Ascending aorta (tissue), 2 donors: ENCODE measurements around the gene PDK2. TPM values are rescaled to one million over a fixed set of nuclear protein-coding genes. Genes with fewer than 3 reads are reported as not detected.
A peak's percentile ranks its signal among the peaks of the same experiment; 100 is the strongest.

Experiments used
- DNase-seq, 2 donors: peaks; one replicate each; pipeline ENCODE4 v3.0.0-alpha.2; 2019; ENCODE audit warnings: low spot score in 2 of 2
- H3K27ac ChIP-seq, 2 donors: fragments of 200-600 bp; sonication (generic); one replicate each; pipeline ENCODE4 v1.5.1; 2016 to 2017; ENCODE audit warnings: mild to moderate bottlenecking in 1 of 2
- H3K27me3 ChIP-seq: fragments of 200-600 bp; sonication (generic); one replicate; pipeline ENCODE4 v1.5.1; 2017
- H3K36me3 ChIP-seq, 2 donors: fragments of 200-600 bp; sonication (generic); one replicate each; pipeline ENCODE4 v1.5.1; 2016
- H3K4me1 ChIP-seq, 2 donors: fragments of 200-600 bp; sonication (generic); one replicate each; pipeline ENCODE4 v1.5.1; 2016 to 2017; ENCODE audit warnings: mild to moderate bottlenecking in 1 of 2
- H3K4me3 ChIP-seq, 2 donors: fragments of 200-600 bp; sonication (generic); one replicate each; pipeline ENCODE4 v1.5.1; 2016 to 2017; ENCODE audit warnings: mild to moderate bottlenecking in 1 of 2
- H3K9me3 ChIP-seq, 2 donors: fragments of 200-600 bp; sonication (generic); one replicate each; pipeline ENCODE4 v1.5.1; 2016
- intact Hi-C: fragments of 100-400 bp; cut with DNase I; formaldehyde crosslinking; loops from one replicate; pipeline ENCODE4 v1.15.1; 2023
- total RNA-seq: library from RNA; depleted of rRNA; stranded (reverse); fragments of >200 nt; gene quantifications from one replicate; pipeline ENCODE4 v1.1.0, GENCODE V29; 2016
- TF ChIP-seq, protein P1 (sequence below), 3 experiments: fragments of 200-600 bp in 2 of 3; fragments of 450-650 bp in 1 of 3; sonication (generic) in 2 of 3; IDR thresholded peaks; one replicate each; pipeline ENCODE4 v1.5.1; 2016 to 2019; ENCODE audit warnings: antibody characterized with exemption in 3 of 3, mild to moderate bottlenecking in 1 of 3, moderate library complexity in 1 of 3

Gene PDK2
- total RNA-seq, 1 donor from 2014 or later, result 73.5 TPM

DNA sequence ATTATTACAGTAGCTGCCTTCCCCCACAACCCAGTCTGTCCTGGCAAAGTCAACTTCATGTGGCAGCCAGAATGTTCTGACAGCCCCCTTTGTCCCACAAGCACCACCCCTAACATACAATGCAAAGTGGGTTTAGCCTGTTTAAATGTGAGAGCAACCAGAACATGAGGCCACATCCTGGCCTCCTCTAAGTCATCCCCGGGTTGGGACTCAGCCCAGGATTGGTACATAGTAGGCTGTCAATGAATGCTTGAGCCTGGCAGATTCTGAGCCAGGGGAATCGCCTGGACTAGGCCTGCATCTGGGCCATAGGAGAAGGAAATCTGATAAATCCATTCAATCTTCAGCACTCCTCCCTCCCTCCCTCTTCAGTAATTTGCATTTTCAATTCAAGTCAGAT is 43.5 kb upstream of the PDK2 start:
- intact Hi-C loops, result no loop called here
- no peak for DNase-seq
- Histone ChIP-seq H3K36me3 (no peaks in the 10 kb centered on the region), H3K27me3 (no peaks in the 10 kb centered on the region), H3K4me1 (peaks cover 6 to 27% of the 10 kb centered on the region in 2 donors), H3K4me3 (no peak overlapping the region), H3K27ac (peak overlapping the region in 1 of 2 donors; percentile 16), H3K9me3 (no peaks in the 10 kb centered on the region)
- TF ChIP-seq, protein P1, sequence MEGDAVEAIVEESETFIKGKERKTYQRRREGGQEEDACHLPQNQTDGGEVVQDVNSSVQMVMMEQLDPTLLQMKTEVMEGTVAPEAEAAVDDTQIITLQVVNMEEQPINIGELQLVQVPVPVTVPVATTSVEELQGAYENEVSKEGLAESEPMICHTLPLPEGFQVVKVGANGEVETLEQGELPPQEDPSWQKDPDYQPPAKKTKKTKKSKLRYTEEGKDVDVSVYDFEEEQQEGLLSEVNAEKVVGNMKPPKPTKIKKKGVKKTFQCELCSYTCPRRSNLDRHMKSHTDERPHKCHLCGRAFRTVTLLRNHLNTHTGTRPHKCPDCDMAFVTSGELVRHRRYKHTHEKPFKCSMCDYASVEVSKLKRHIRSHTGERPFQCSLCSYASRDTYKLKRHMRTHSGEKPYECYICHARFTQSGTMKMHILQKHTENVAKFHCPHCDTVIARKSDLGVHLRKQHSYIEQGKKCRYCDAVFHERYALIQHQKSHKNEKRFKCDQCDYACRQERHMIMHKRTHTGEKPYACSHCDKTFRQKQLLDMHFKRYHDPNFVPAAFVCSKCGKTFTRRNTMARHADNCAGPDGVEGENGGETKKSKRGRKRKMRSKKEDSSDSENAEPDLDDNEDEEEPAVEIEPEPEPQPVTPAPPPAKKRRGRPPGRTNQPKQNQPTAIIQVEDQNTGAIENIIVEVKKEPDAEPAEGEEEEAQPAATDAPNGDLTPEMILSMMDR (IDR thresholded peaks at IDR 0.05), result no peak

DNA sequence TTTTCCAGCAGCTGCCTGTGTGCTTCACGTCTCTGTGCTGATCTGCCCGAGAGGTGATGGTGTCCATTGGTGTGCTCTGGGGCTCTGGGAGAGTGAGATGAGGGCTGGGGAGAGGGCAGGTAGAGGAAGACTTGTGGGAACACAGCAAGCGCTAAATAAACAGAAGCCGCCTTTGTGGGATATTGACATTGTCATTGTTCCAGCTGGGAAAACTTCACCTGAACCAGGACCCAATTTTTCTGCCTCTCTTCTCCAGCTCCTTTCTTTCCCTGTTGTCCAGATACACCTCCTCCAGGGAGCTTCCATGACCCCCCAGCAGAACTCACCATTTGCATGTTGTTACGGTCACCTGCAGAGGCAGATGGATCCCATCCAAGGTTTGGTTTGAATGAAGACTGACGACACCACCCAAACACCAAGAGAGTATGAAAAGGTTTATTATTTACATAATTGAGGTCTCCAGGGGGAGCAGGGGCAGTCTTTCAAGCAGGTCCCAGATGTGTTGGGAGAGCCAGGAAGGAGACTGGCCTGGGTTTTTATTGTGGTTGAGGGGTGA is 42.8 kb upstream of the PDK2 start:
- peaks cover 7 to 26% of the 10 kb centered on the region in 2 donors for H3K4me1 ChIP-seq
- H3K36me3 ChIP-seq, result no peaks in the 10 kb centered on the region
- H3K27me3 ChIP-seq, result no peaks in the 10 kb centered on the region
- intact Hi-C loops, result no loop called here
- no peak for DNase-seq
- H3K9me3 ChIP-seq, result no peaks in the 10 kb centered on the region
- H3K27ac ChIP-seq, result peak overlapping the region in 1 of 2 donors; percentile 18
- no peak overlapping the region for H3K4me3 ChIP-seq
- TF ChIP-seq, protein P1 (IDR thresholded peaks at IDR 0.05), result no peak

DNA sequence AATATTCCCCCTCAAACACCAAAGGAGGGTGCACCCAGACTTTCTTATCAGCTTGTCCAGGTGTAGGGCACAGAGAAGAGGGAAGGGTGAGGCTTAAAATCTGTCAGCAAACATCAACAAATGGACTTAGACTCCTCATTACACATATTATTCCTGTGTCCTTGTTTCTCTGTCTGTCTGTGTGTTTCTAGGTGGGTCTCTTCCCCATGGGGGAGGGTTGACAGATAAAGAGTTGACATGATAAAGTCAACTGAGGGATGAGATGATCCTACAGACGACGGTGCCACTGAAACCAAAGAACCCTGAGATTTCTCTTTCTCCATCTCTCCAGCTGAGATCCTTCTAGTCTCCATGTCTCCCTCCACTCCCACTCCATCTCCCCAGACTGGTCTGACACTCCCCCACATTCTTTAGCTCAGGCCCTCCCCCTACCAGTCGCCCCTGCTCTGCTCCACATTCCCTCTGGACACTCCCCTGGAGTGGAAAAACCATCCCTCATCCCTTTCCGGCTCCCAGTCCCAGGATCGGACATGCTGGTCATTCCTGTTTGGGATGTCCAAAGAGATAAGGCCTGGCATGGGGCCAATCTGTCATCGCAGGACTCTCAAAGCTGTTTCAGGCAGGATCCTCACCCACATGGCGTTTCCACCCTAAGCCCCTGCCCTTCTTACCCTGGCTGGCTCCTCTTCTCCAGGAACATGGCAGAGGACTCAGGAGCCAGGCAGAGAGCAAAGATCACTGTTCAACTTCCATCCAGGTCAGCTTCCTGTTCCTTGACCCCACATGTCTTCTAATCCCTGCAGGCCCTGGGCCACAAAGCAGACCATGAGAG is 42.1 kb upstream of the PDK2 start:
- H3K9me3 ChIP-seq, result no peaks in the 10 kb centered on the region
- no peaks in the 10 kb centered on the region for H3K27me3 ChIP-seq
- H3K36me3 ChIP-seq, result no peaks in the 10 kb centered on the region
- no peak for DNase-seq
- intact Hi-C loops, result no loop called here
- H3K4me3 ChIP-seq, result no peak overlapping the region
- H3K4me1 ChIP-seq, result peaks cover 12 to 24% of the 10 kb centered on the region in 2 donors
- H3K27ac ChIP-seq, result peak overlapping the region; percentile 95 to 97
- TF ChIP-seq, protein P1 (IDR thresholded peaks at IDR 0.05), result no peak

DNA sequence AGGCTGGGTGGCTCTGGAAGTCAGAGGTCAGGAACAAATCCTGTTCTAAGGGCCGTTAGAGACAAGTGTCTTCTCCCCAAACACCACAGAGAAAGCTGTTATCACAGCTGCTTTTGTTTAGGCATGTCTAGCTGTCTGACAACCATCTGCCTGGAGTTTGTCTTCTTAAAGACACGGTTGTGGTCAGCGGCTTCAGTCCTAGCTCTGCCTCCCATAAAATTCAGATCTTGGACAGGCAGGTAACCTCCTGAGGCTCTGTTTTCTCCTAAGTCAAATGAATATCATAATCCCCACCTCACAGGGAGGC is 41.5 kb upstream of the PDK2 start:
- H3K9me3 ChIP-seq, result no peaks in the 10 kb centered on the region
- H3K27ac ChIP-seq, result peak overlapping the region; percentile 95 to 97
- no peak for DNase-seq
- no peaks in the 10 kb centered on the region for H3K27me3 ChIP-seq
- no peaks in the 10 kb centered on the region for H3K36me3 ChIP-seq
- no peak overlapping the region for H3K4me3 ChIP-seq
- intact Hi-C loops, result no loop called here
- TF ChIP-seq, protein P1 (IDR thresholded peaks at IDR 0.05), result no peak
- H3K4me1 ChIP-seq, result peaks cover 18 to 29% of the 10 kb centered on the region in 2 donors

DNA sequence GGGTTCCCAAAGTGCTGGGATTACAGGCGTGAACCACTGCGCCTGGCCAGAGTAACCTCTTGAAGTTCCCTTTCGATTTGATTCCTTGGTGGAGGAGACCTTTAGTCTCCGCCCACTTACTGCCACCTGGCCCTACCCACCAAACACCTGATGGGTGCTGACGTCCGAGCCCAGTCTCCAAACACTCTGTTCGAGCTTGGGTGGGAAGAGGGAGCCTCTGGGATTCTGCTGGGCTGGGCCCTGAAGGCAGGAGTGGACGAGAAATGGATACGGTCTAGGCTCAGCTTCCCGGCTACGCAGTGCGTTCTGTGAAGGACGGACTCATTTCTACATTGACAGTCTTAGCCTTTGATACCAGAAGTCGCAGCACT is 40.1 kb upstream of the PDK2 start:
- intact Hi-C loops, result loop anchor here (1.0 to 2.0 kb wide), 2 partner anchors 26 to 27 kb away; no protein-coding TSS in a partner anchor
- Histone ChIP-seq H3K4me1 (peaks cover 27 to 41% of the 10 kb centered on the region in 2 donors), H3K27ac (peak overlapping the region; percentile 95 to 97), H3K4me3 (peak overlapping the region; percentile 73 to 83), H3K9me3 (no peaks in the 10 kb centered on the region), H3K36me3 (no peaks in the 10 kb centered on the region), H3K27me3 (no peaks in the 10 kb centered on the region)
- TF ChIP-seq, protein P1 (IDR thresholded peaks at IDR 0.05), result no peak
- DNase-seq, result no peak
